HepG2 (cell line): ENCODE results near the gene AUTS2. TPM values are rescaled to one million over a fixed set of nuclear protein-coding genes. Genes with fewer than 3 reads are reported as not detected.

Source experiments
- ATAC-seq: fragments of 200-7000 bp; cut with Tn5 transposase; 3 replicates; pipeline ENCODE4 v1.9.1; 2020; ENCODE audit warnings: mild to moderate bottlenecking, moderate library complexity
- BruUV-seq: library from RNA; stranded (reverse); fragments of 400-500 nt; replicated peaks from 2 replicates; lab custom pipeline; 2021; lab: Mats Ljungman, UMichigan
- CTCF ChIA-PET: fragments of 300-600 bp; formaldehyde crosslinking; extraction: SDS; loops from one replicate; lab custom pipeline; 2021; ENCODE audit warnings: low total read pairs, inconsistent platforms, low intra/inter-chr PET ratio; lab: Yijun Ruan, JAX
- POLR2A ChIA-PET: fragments of 350-600 bp; sonication (Branson Sonifier 250); formaldehyde crosslinking; loops from one replicate; lab custom pipeline; 2020; ENCODE audit warnings: antibody characterized with exemption, inconsistent platforms; lab: Yijun Ruan, JAX
- DNase-seq: peaks from one replicate; pipeline ENCODE4 v3.0.0-alpha.2; 2015; ENCODE audit warnings: low spot score
- FAIRE-seq: peaks from 3 replicates; lab custom pipeline; 2011; peaks lifted over from hg19 to GRCh38; lab: Jason Lieb, UNC
- H2AFZ ChIP-seq: one replicate; pipeline ENCODE4 v1.6.1; 2011; ENCODE audit warnings: low read length, inconsistent platforms
- H3K27ac ChIP-seq: fragments of 300-600 bp; 3 replicates; pipeline ENCODE4 v1.8.0; 2011; ENCODE audit warnings: mixed run types, mild to moderate bottlenecking, mixed read lengths, low read length, inconsistent platforms; ENCODE audit not compliant: insufficient read depth; ENCODE audit errors: extremely low read length
- H3K27me3 ChIP-seq, 2 experiments: fragments of 200-600 bp in 1 of 2; 2 replicates in 1 of 2; 3 replicates in 1 of 2; pipeline versions ENCODE4 v1.6.0 to v1.8.0; 2011; ENCODE audit warnings: low read length in 2 of 2, mild to moderate bottlenecking in 2 of 2, moderate library complexity in 2 of 2, inconsistent platforms in 1 of 2; ENCODE audit not compliant: insufficient read depth in 2 of 2, control insufficient read depth in 1 of 2
- H3K36me3 ChIP-seq, 2 experiments: fragments of 200-600 bp in 1 of 2; replicated peaks in 1 of 2; 2 replicates in 1 of 2; 3 replicates in 1 of 2; pipeline versions ENCODE4 v1.5.1 to v1.8.0; 2011; ENCODE audit warnings: low read length in 2 of 2, inconsistent platforms in 1 of 2; ENCODE audit not compliant: insufficient read depth in 2 of 2, control insufficient read depth in 1 of 2
- H3K4me1 ChIP-seq: 2 replicates; pipeline ENCODE4 v1.5.1; 2012; ENCODE audit warnings: low read length, inconsistent platforms; ENCODE audit not compliant: insufficient read depth
- H3K4me2 ChIP-seq: 2 replicates; pipeline ENCODE4 v1.6.0; 2011; ENCODE audit warnings: low read depth, low read length, inconsistent platforms
- H3K4me3 ChIP-seq, 3 experiments: fragments of 200-600 bp in 1 of 3; sonication (generic), shearing (Covaris generic) in 1 of 3; replicated peaks in 1 of 3; 2 replicates each; pipeline ENCODE4 v1.5.1; 2011 to 2016; ENCODE audit warnings: low read length in 3 of 3, inconsistent platforms in 2 of 3, low read depth in 2 of 3, mild to moderate bottlenecking in 2 of 3, control low read depth in 1 of 3, mixed read lengths in 1 of 3; ENCODE audit not compliant: insufficient read depth in 1 of 3
- H3K79me2 ChIP-seq: one replicate; pipeline ENCODE4 v1.6.1; 2011; ENCODE audit warnings: low read length, inconsistent platforms; ENCODE audit not compliant: insufficient read depth
- H3K9ac ChIP-seq: 2 replicates; pipeline ENCODE4 v1.6.0; 2011; ENCODE audit warnings: mild to moderate bottlenecking, low read depth, low read length, inconsistent platforms; ENCODE audit not compliant: insufficient read depth
- H3K9me3 ChIP-seq: 2 replicates; pipeline ENCODE4 v1.5.1; 2012; ENCODE audit warnings: mild to moderate bottlenecking, low read length
- H4K20me1 ChIP-seq: 2 replicates; pipeline ENCODE4 v1.6.0; 2011; ENCODE audit warnings: inconsistent platforms, mild to moderate bottlenecking, low read length, moderate library complexity; ENCODE audit not compliant: insufficient read depth
- HDAC2 ChIP-seq: sonication (generic); formaldehyde crosslinking; IDR thresholded peaks from 2 replicates; pipeline ENCODE4 v1.4.0; 2020; ENCODE audit warnings: missing genetic modification reagents
- POLR2AphosphoS2 ChIP-seq: IDR thresholded peaks from 2 replicates; pipeline ENCODE4 v1.6.1; 2011; ENCODE audit warnings: low read depth, low read length, improper control_type of control experiment
- RERE ChIP-seq: IDR thresholded peaks from 2 replicates; pipeline ENCODE4 v1.6.1; 2016; ENCODE audit warnings: low read depth, missing genetic modification reagents, missing compliant biosample characterization
- STAG1 ChIP-seq: sonication (generic); formaldehyde crosslinking; IDR thresholded peaks from 2 replicates; pipeline ENCODE4 v1.4.0; 2020; ENCODE audit warnings: missing genetic modification reagents
- TBP ChIP-seq: sonication (generic); formaldehyde crosslinking; IDR thresholded peaks from 2 replicates; pipeline ENCODE4 v1.5.0; 2020; ENCODE audit warnings: missing genetic modification reagents
- TBX3 ChIP-seq: fragments of 450-650 bp; IDR thresholded peaks from 2 replicates; pipeline ENCODE4 v1.6.1; 2017; ENCODE audit warnings: antibody characterized with exemption, mild to moderate bottlenecking, inconsistent platforms, borderline replicate concordance
- ZFP41 ChIP-seq: sonication (generic); formaldehyde crosslinking; IDR thresholded peaks from 2 replicates; pipeline ENCODE4 v1.4.0; 2020; ENCODE audit warnings: mild to moderate bottlenecking, missing genetic modification reagents, borderline replicate concordance
- WGBS: methylation state at CpG from one replicate; pipeline ENCODE4 v1.1.6; 2017; ENCODE audit warnings: low lambda C conversion rate; 5-methylcytosine and 5-hydroxymethylcytosine counted together
- in situ Hi-C: cut with HindIII; loops from 2 replicates; pipeline ENCODE4 v1.10.0; 2017; ENCODE audit warnings: low pct_unique_long_range_greater_than_20kb; ENCODE audit not compliant: extremely low pct_ligation_motif_present
- intact Hi-C: fragments of 100-400 bp; cut with micrococcal nuclease; formaldehyde crosslinking; loops from one replicate; pipeline ENCODE4 v1.10.0; 2022; ENCODE audit not compliant: unreplicated experiment
- polyA plus RNA-seq, 8 experiments: library from polyadenylated mRNA; depleted of rRNA in 3 of 8; stranded (reverse) in 7 of 8; unstranded in 1 of 8; fragments of >200 nt; fragmentation: Illumina TruSeq in 4 of 8; extraction: Trizol in 4 of 8; gene quantifications; 2 replicates each; pipeline versions ENCODE4 v1.2.1 to v1.2.3, GENCODE V29; 2011 to 2016; ENCODE audit warnings: low read depth in 4 of 8, missing spikeins in 1 of 8, mixed read lengths in 1 of 8; ENCODE audit not compliant: insufficient read depth in 1 of 8
- total RNA-seq, 5 experiments: library from RNA; depleted of rRNA; stranded (reverse); fragments of >200 nt; fragmentation: Illumina TruSeq; extraction: Trizol; gene quantifications; 2 replicates each; pipeline ENCODE4 v1.2.3, GENCODE V29; 2016; ENCODE audit warnings: low read depth in 1 of 5

AUTS2 gene
- total and polyA plus RNA-seq, 2 of the 13 experiments (the other 11 are each of a cell fraction or from before 2014, with no cell fraction given), result 0.38 TPM; not detected in 1

- TF ChIP-seq TBX3 (no peak), ZFP41 (CRISPR knock-in tag) (no peak), TBP (CRISPR knock-in tag) (no peak), RERE (CRISPR knock-in tag) (no peak), HDAC2 (CRISPR knock-in tag) (no peak), STAG1 (CRISPR knock-in tag) (no peak), POLR2AphosphoS2 (no peak)
- Histone ChIP-seq H3K27ac (no peak overlapping the region), H3K4me2 (no peak overlapping the region), H3K4me3 (no peak overlapping the region), H3K9me3 (no peaks in the 10 kb centered on the region), H2AFZ (no peak overlapping the region), H3K27me3 (peaks cover 0 to 8% of the 10 kb centered on the region in 2 experiments; a peak in 3 of 5 replicates), H3K36me3 (no peaks in the 10 kb centered on the region), H3K9ac (no peak overlapping the region), H4K20me1 (no peaks in the 10 kb centered on the region), H3K4me1 (no peaks in the 10 kb centered on the region), H3K79me2 (no peaks in the 10 kb centered on the region)
- no TSS peak for BruUV-seq
- FAIRE-seq (no peak), ATAC-seq (no peak), DNase-seq (no peak)
- CTCF ChIA-PET, result no interaction called here
- POLR2A ChIA-PET, result no interaction called here
- 0% methylated on average over 1 of the region's 1 CpG for WGBS
- in situ Hi-C loops, result no loop called here
- intact Hi-C loops, result no loop called here
Observed at GRCh38 chr7:69608878-69609277, 10.6 kb downstream of the AUTS2 start.
